ENCODE data around the gene EPOP.

- TF ChIP-seq CTCF (conservative IDR thresholded peaks at IDR 0.05; ENCODE audit: low read depth, low read length) (no peak; the same call in 1 of the 2 replicates), EZH2 (IDR thresholded peaks at IDR 0.05; ENCODE audit: borderline replicate concordance, low read depth, low read length, poor library complexity, severe bottlenecking) (no peak)
Observed at GRCh38 chr17:38667787-38668122, 7.0 kb downstream of the EPOP start.

Measured in A673 (cell line).